CD4-positive, alpha-beta T cell treated with Interleukin-2 at 100 ng/mL for 4 hours (primary cell): ENCODE measurements around the gene COX6A2.

Source experiments
- DNase-seq: peaks from one replicate; pipeline ENCODE4 v3.0.0-alpha.2; 2020; ENCODE audit warnings: low spot score

COX6A2 gene

DNA sequence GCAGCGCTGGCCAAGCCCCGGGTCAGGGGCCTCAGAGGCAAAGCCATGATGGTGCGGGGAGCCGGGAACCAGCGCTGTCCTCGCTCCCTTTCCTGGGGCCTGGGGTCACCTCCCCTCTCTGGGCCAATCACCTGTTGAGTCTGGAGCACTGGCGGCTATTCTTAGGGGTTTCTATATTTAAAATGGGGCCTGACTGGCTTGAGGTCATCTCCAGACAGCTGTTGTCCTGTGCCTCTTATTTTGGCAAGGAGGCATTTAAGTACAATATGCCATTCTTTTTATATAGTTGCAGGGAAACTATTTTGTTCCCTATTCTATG, at the start of gene COX6A2:
COX6A2 (minus strand) TSS at position 82 of the 319 bp plus-strand sequence; CDS start at position 47, 35 bp downstream.
- no peak for DNase-seq

DNA sequence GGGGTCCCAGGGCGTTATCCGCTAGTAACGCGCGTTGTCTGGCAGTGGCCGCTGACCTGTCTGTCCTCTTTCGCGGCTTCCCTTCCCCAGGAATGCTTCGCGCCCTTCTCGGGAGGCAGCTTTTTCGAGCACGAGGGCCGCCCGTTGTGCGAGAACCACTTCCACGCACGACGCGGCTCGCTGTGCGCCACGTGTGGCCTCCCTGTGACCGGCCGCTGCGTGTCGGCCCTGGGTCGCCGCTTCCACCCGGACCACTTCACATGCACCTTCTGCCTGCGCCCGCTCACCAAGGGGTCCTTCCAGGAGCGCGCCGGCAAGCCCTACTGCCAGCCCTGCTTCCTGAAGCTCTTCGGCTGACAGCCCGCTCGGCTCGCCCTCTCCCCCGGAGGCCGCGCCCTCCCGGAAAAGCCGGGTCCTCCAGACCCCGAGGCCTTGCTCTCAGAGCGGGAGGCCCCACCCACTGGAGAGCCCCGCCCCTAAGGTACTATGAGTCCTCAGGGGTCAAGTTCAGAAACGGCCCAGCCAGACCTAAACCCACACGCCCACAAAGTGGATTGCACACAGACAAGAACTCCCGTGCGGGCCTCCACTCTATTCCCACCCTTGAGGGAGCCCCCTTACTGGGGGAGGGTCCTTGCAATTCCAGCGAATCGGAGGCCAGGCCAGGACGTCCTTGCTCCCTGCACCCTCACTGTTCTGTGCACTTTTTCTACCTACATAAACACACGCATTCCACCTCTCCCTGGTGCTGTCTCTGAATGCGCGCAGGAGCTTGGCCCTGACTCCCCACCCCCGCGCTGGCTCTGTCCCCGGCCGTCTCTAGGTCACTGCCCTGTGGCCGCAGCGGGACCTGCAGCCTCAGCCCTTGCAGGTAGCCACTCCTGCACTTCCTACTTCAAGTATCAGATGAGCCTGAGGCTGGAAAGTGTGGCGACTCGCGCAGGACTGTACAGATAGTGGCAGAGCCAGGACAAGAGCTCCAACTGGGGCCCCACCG, 49.4 kb upstream of the COX6A2 start:
- DNase-seq, result no peak

DNA sequence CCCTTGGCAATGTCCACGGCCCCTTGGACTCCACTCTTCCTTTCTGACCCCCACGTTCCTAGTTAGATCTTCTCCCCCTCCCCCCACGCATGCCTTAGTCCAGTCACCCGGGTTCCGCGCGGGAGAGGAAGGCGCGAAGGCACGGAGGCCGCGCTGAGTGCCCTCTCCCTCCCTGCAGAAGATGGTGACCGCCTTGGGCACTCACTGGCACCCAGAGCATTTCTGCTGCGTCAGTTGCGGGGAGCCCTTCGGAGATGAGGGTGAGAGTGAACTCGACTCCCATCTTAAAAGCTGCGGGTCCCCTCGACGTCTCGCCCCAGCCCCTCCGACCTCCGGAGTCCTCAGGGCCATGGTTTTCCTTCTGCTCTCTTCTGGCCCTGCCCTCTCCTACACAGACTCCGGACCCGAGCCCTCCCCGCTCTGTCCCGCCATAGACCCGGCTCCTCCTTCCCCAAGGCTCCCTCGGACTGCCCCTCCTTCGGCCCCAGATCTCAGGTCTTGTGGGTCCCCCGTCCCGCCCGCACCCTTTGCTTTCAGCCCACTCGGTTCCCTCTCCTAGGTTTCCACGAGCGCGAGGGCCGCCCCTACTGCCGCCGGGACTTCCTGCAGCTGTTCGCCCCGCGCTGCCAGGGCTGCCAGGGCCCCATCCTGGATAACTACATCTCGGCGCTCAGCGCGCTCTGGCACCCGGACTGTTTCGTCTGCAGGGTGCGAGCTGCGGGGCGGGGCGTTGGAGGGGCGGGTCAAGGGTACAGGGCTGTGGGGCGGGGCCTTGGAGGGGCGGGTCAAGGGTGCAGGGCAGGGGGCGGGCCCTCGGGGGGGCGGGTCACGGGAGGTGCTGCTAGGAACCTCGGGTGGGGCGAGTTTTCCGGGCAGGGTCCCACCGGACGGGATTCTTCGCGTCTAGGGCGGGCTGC, 48.4 kb upstream of the COX6A2 start:
- DNase-seq, result peak; percentile 90

DNA sequence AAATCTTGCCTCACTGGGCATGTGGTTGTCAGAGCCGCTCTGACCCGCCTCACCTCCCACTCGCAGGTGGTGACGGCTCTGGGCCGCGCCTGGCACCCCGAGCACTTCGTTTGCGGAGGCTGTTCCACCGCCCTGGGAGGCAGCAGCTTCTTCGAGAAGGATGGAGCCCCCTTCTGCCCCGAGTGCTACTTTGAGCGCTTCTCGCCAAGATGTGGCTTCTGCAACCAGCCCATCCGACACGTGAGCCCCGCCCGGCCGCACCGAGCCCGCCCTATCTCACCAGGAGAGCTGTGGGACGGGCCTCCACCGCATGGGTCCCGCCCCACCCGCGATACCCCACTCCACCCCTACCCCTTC, 47.8 kb upstream of the COX6A2 start:
- no peak for DNase-seq

DNA sequence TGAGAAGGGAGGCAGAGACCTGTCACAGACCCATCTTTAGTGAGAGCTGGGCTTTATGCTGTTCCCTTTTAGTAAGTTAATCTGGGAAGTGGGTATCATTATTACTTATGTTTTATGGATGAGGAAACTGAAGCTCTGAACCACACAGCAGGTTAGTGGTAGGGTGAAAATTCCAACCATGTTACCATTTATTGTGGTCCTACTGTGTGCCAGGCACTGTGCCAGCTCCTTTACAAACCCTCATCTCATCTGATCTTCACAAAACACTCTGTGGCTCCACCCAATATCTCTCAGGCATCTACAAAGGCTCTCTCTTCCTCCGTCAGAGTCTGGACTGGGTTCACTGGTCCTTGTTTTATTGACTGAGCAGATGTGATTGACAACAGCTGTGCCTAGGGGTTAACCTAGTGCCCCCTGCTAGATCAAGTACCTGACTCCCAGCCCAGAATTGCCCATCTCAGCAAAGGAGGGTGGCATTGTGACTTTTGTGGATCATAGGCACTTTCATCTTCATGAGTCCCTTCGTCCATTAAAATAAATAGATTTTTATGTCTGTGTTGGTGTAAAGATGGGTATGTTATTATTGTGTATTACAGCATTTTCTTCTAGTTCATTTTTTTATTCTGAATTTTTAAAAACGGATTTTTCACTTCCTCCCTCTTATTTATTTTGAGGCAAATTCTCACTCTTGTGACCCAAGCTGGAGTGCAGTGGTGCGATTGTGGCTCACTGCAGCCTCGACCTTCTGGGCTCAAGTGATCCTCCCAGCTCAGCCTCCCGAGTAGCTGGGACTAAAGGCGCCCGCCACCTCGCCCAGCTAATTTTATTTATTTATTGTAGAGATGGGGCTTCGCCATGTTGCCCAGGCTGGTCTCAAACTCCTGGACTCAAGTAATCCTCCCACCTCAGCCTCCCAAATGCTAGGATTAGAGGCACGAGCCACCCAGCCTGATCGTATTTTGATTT, 46.9 kb upstream of the COX6A2 start:
- DNase-seq, result no peak

DNA sequence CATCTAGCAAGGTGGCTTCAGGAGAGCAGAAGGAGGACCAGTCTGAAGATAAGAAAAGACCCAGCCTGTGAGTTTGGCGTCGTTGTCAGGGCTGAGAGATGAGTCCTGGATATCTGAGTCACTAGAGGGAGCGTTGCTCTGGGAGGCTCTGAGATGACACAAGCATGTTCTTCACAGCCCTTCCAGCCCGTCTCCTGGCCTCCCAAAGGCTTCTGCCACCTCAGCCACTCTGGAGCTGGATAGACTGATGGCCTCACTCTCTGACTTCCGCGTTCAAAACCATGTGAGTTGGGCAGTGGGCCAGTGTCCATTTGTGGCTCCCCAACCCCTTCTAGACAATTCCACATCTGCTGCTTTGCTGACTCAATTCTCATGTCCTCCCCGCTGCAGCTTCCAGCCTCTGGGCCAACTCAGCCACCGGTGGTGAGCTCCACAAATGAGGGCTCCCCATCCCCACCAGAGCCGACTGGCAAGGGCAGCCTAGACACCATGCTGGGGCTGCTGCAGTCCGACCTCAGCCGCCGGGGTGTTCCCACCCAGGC, 46.1 kb upstream of the COX6A2 start:
- DNase-seq, result no peak

DNA sequence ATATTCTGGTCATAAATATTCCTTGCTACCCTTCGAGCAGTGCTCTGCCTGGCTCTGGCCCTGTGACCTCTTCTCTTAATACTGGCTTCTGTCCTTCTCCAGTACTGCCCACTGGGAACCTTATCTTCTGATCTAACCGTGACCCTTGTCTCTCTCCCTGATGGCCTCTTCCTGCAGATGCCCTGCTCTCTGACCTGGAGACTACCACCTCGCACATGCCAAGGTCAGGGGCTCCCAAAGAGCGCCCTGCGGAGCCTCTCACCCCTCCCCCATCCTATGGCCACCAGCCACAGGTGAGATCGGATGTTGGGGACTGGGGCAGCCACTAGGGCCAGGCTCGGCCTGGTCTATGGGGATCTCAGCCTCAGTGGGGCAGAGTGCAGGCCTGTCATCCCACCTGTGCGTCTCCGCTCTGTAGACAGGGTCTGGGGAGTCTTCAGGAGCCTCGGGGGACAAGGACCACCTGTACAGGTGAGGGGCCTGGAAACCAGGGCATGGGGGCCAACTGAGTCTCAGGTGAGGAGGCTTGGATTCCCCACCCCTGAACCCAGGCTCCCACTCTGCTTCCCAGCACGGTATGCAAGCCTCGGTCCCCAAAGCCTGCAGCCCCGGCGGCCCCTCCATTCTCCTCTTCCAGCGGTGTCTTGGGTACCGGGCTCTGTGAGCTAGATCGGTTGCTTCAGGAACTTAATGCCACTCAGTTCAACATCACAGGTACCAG, 45.3 kb upstream of the COX6A2 start:
- DNase-seq, result no peak

DNA sequence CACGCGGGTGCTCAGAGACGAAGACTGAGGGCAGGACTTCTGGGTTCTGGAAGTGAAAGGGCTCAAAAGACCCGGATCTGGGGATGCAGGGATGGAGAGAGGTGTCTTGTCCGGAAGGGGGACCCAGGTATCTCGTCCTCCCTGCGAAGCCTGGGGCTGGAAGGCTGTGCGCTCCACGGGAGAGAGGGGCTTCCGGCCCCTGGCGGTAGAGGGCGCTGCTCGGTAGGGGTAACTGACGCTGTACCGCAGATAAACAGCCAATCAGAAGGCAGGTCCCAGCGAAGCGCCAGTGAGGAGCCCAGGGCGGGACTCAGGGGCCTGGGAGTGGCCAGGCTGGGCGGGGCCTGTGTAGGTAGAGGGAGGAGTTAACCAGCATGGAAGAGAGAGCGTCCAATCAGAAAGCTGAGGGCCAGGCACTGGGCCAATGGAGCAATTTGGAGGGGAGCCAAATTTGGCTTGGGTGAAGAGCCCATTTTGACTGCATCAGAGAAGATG, 44.6 kb upstream of the COX6A2 start:
- DNase-seq, result peak; percentile 32

DNA sequence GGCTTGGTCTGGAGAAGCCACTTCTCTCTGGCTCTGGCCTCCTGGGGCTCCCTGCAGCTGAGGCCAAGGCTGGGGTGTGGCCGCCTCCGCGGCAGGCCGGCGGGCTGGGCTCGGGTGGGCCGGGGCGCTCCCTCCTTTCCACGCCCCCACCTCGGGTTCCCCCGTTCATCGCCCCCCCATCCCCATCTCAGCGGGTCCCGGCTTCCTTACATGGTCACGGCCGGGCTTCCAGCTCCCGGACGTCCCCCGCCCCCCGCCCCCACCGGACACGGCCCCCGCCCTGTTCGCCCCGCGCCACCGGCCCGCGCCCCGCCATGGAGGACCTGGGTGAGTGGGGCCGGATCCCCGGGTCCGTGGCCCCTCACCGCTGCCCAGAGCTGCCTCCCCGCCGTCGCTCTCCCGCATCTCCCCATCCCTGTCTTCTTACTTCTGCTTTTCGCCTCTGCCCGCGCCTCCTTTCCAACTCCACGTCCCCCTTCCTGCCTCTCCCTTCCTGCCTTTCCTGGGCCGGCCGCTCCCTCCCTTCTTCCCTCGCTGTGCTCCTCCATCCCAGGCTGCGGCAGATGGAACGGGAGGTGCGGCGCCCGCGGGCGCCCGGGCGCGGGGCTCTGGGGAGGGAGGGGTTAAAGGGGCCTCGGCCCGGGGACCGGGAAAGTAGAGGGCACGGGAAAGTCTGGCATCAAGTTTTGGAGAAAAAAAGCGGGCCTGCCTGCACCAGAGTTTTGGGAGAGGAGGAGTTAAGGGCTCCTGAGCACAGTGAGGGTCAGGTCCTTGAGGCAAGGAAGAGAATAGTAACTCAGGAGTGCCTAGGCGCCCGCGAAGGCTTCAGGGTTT, 43.9 kb upstream of the COX6A2 start, which contains the start of gene TGFB1I1:
TGFB1I1 (plus strand) TSS at position 278 of the 834 bp plus-strand sequence; CDS start at position 315, 37 bp downstream.
- DNase-seq, result no peak

DNA sequence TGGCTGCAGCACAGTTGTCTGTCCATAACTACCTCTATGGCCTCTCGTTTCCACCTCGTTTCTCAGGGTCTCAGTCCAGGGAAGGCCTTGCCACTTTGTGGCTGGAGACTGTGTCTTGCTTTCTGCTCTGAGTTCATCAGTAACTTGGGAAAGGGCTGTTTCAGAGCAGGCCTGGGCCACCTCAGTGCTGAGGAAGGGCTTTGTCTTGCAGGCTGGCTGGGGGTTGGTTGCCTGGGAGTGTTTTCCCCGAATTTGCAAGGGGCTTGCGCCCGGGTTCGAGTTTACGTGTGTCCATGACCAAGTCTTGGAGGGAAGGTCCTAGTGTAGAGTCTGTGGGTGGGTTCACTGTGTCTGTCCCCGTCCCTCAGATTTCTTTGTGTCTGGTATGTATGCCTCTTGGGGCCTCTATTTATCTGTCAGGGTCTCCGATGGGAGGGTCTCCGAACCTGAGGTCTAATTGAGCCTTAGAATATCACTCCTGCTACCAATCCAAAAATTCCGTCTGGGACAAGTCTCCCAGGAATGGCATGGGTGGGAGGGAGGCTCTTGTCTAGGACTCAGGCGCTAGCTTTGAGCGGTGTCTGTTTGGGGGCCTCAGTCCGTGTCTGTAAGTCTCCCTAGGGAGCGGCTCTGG, 43.2 kb upstream of the COX6A2 start:
- no peak for DNase-seq

DNA sequence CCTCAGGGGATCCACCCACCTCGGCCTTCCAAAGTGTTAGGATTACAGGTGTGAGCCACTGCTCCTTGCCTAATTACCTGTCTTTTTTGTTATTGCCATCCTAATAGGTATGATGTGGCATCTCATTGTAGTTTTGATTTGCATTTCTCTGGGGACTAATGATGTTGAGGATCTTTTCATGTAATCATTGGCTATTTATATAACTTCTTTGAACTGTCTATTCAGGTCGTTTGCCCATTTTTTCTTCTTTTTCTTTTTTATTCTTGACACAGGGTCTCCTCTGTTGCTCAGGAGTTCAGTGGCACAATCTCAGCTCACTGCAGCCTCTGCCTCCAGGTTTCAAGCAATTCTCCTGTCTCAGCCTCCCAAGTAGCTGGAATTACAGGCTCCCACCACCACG, 42.5 kb upstream of the COX6A2 start:
- DNase-seq, result no peak

DNA sequence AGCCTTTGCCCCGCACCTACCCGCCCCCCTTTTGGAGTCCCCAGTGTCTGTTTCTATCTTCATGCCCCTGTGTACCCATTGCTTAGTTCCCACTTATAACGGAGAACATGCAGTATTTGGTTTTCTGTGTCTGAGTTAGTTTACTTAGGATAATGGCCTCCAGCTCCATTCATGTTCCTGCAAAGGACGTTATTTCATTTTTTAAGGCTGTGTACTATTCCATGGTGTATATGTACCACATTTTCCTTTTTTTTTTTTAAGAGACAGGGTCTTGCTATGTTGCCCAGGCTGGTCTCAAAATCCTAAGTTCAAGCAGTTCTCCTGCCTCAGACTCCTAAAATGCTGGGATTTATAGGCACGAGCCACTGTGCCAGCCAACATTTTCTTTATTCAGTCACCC, 39.7 kb upstream of the COX6A2 start:
- DNase-seq, result no peak

DNA sequence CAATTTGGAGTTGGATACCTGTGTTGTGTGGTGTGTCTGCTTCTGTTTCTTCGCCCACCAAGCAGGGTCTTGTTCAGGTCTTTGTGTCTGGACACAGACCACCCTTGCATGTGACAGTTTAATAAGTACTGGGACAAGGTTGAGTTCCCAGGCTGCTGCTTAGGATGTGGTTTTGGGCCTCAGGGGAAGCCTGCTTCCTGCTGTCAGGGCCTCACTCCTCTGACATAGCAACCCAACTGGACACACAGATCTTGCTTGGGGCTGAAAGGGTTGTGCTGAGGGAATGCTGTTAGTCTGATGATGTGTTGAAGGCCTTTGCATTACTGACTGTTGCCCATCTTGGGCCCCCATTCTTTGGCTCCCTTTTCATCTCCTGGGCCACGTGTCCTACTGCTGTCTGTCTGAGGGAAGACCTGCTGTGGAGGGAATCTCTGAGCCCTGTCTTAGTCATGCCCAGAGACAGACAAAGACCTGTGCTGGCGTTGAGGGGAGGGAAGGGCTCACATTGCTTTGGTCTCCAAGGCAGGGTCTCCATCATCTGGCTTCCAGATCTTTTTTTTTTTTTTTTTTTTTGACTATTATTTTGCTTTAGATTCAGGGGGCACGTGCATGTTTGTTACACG, 39.1 kb upstream of the COX6A2 start:
- DNase-seq, result no peak

DNA sequence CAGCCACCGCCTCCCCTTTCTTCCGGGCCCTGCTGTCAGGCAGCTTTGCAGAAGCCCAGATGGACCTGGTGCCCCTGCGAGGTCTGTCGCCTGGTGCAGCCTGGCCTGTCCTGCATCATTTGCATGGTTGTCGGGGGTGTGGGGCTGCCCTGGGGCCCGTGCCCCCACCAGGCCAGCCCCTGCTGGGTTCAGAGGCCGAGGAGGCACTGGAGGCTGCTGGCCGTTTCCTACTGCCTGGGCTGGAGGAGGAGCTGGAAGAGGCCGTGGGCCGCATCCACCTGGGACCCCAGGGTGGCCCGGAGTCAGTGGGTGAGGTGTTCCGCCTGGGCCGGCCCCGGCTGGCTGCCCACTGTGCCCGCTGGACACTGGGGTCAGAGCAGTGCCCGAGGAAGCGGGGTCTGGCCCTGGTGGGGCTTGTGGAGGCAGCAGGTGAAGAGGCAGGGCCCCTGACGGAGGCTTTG, 38.3 kb upstream of the COX6A2 start:
- DNase-seq, result no peak

DNA sequence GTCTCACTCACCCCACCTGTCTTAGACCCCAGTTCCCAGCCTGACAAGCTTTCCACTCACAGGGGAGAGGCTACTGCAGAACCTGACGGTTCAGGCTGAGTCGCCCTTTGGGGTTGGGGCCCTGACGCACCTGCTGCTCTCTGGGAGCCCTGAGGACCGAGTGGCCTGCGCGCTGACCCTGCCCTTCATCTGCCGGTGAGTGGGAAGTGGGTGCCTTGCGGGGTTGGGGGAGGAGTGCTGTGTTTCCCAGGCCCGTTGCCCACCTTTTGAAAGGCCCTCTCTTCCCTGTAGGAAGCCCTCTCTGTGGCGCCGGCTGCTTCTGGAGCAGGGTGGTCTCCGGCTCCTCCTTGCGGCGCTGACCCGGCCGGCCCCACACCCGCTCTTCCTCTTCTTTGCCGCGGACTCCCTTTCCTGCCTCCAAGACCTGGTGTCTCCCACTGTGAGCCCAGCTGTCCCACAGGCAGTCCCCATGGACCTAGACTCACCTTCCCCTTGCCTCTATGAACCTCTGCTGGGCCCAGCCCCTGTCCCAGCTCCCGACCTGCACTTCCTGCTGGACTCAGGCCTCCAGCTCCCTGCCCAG, 37.7 kb upstream of the COX6A2 start:
- DNase-seq, result no peak

DNA sequence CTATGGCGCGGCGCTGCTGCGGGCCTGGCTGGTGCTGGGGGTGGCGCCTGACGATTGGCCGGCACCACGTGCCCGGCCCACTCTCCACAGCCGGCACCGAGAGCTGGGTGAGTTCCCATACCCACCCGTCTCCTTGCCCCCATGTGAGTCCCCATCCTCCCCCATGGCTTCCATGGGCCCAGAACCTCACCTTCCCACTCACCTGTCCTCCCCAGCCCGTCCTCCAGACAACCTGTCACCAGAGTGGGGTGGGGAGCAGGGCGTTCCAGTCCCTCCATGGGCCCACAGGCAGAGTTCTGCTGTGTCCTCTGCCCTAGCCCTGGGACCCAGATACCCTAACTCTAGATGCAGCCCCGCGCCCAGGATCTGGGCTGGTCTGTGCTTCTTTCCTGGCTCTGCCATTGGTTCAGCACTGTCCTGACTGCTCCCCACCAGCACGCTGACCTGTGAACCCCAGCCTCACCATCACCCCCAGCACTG, 36.7 kb upstream of the COX6A2 start:
- no peak for DNase-seq

DNA sequence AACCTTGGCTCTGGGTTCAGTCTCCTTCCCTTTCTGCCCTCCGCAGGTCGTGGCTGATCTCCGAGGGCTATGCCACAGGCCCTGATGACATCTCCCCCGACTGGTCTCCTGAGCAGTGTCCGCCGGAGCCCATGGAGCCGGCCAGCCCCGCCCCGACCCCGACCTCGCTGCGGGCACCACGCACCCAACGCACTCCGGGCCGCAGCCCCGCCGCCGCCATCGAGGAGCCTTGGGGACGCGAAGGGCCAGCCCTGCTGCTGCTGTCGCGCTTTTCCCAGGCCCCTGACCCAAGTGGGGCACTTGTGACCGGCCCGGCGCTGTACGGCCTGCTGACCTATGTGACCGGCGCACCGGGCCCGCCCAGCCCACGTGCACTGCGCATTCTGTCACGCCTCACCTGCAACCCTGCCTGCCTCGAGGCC, 36.2 kb upstream of the COX6A2 start:
- no peak for DNase-seq
